ENCODE measurements around the gene CNTNAP3B.
"Not testable (repeated sequence)": the region's sequence is repeated elsewhere in the genome, so short reads cannot be mapped to it uniquely, and the experiment has no call there.

CNTNAP3B gene

DNA sequence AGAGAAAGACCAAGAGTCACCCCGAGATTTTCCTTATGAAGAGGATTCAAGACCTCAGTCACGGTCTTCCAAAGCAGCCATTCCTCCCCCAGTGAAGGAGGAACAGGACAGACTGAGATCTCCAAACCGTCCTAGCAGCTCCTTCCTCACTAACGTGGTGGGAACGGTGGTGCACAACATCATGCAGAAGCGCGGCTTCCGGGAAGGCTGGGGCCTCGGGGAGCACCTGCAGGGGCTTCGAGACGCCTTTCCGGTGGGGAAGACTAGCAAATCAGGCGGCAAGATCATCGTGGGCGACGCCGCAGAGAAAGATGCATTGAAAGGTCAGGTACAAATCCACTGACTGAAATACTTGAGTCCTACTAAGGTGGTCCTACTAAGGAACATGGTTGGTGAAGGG lies 154.3 kb downstream of the CNTNAP3B start:
- DNase-seq = not testable (repeated sequence)

DNA sequence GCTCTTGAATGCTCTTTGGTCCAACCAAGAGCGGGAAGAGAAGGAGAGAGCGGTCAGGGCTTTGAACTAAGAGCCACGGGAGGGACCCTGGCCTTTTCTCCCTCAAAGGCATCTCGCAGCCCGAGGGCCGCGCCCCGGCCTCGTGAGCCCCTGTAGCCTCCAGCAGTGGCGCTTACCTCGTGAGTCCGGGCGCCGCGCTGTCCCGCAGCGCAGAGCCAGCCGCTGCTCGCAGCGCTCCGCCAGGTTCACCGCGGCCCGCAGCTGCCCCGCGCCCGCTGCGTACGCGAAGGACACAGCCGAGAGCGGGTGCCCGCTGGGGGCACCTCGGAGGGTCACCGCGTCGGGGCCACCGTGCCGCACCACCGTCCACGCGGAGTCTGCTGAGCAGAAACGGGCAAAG lies 176.2 kb downstream of the CNTNAP3B start:
- not testable (repeated sequence) for DNase-seq

DNA sequence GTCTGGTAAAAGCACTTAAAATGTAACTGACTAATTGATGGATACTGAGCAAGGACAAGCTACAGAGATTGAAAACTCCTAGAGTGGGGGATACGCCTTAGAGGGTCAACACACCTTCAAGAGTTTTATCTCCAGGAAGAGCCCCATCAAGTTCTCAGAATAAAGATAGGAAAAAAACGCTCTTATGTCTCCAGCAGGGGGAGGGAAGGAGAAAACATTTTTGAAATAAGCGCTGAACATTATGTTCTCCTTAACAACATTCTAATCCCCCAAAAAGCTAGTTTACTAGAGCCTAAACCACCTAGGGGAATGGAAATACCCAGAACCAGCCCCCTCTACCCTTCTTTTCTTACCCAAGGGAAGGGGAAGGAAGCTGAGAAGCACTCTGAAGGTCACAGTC lies 187.5 kb downstream of the CNTNAP3B start:
- not testable (repeated sequence) for DNase-seq

DNA sequence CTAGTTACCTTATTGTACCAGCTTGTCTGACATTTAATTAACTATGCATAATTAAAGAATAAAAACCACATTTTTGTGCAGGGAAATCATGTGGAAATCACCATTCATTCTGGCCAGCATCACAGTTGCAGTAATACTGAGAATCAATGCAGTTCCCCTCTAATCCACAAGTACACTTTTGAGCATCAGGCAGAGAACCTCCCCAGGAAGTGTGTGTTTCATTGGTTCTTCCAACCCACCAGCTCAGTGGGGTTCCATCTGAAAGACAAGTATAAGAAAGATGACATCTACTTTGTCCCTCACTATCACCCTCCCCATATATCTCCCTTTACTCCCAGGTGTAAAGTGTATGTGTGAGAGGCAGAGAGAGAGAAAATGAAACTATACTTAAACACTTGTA lies 191.1 kb downstream of the CNTNAP3B start:
- DNase-seq = not testable (repeated sequence)

DNA sequence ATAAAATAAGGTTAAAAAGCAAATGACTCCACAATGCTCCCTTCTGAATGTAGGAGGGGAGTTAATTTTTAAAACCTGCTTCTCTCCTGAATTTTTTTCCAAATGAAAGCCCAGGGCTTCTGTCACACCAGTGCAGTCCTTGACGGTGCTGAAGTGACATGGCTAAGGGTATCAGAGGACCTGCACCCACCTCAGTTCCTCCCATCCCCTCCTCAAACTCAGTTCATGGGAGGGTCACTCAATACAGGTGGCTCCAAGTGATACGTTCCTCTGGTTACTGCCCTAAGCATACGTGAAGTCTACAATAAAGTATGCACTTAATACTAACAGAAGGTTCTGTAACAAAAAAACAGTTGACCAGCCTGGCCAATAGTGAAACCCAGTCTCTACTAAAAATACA lies 193.5 kb downstream of the CNTNAP3B start:
- not testable (repeated sequence) for DNase-seq

DNA sequence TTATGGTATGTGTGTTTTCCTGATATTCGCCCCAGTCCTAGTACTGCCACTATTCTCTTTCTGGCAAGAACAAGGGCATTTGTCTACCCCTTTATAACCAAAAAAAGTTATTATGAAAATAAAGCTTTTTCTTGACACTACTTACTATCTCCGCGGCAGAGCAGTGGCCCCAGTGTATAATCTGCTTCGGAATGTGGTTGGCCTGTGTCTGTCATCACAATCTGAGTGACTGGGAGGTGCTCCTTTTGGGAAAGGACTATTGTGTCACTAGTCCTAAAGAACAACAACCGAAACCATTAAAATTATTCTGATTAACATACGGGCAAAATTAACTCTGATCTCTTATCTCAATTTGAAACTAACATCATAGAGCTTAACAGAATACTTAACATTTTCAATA lies 200.1 kb downstream of the CNTNAP3B start:
- DNase-seq = not testable (repeated sequence)

DNA sequence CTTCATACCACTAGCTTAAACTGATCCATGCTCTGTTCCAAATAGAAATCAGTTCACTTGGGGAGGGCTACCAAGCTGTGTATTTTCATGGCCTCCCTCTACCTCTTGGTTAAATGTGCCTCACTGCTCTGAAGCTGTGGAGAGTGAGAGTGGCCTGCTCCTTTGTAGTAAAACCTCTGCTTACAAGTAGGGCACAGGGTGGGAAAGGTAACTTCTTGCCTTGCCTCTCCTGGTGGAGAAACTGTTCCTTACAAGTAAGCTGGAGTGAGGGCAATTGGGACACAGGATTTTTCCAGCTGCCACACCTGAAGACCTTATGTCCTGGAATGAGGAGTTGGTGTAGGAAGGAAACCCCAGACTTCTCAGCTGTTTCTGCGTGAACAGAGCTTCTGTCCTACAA lies 211.9 kb downstream of the CNTNAP3B start:
- not testable (repeated sequence) for DNase-seq

DNA sequence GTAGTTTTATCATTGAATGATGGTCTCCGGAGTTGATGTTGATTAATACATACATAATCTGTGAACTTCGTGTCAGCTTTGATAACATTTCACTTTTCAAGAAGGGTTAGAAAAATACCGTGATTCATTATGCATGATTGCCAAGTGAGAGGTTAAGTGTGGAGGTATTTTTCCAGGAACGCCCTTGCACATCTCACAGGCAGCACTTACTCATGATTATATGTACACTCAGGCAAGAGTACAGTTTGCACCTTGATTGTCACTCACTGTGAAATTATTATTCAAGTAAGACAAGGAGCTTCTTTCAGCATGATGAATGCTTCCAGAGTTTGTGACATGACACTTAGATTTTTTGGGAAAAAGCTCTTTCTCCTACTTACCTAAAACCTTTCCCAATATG lies 223.7 kb downstream of the CNTNAP3B start:
- not testable (repeated sequence) for DNase-seq

DNA sequence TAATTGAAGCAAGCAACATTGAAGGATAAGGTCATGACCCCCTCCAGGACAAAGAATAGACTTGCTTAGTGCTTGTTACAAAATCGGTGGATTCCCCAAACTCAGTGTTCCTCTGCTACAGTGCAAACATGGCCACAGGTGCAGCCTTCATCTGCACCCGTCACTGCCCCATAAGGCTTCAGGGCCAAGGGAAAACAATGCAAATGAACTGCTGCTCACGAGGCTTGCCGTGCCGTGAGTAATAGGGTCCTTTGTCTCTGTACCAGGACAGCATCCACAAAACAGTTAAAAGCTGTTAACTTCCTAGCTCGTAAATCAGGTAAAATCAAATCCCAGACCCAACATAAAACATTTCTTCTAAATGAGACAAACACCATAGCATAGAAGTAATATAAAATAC lies 226.5 kb downstream of the CNTNAP3B start:
- DNase-seq = not testable (repeated sequence)

DNA sequence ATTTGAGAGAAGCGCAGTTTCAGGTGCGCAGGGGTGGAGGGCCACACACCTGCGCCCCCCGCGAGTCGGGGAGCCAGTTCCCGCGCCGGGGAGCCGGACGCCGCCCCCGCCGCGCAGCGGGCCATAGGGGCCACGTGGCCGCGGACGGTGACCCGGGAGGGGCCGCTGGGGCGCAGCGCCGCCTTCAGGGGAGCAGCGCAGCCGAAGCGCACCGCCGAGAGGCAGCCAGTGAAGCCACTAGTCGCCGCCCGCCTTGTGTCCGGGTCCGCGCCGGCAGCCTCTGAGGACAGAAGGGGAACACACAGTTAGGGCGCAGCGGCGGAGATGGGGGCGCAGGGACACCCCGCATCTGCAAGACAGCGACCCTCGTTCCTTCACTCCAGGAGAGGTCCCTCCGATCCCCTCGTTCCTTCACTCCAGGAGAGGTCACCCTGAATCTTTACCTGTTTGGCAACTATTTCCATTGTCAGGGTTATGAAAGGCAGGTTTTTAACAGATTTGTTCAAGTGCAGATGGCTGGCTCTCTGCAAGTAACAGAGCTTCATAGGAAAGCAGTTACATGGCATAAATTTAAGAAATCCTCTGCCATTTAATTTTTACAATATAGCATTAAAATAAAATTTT lies 230.4 kb downstream of the CNTNAP3B start:
- DNase-seq = not testable (repeated sequence)

DNA sequence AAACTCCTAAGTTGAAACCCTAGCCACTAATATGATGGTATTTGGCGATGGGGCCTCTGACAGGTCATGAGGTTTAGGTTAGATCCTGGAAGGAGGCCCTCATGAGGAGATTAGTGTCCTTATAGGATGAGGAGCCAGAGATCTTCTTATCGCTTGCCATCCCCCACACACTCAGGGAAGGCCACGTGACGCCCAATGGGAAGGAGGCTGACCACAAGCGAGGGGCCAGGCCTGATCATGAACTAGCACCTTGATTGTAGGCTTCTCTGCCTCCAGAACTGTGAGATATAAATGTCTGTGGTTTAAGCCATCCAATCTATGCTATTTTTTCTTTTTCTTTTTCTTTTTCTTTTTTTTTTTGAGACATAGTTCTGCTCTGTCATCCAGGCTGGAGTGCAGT lies 254.7 kb downstream of the CNTNAP3B start:
- DNase-seq = not testable (repeated sequence)

DNA sequence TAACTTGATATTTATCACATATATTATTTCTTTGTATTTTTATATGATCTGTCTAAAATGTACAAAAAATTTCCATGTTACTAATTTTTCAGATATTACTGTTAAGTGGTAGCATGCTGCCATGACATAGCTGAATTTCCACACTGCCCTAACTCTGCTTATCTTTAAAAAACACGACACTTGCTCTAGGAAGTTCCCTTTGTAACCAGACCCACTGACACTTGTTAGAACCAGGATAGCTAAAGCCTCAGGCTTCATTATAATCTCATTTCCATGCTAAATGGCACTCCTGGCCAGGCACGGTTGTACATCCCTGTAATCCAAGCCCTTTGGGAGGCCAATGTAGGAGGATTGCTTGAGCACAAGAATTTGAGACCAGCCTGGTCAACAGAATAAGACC lies 273.8 kb downstream of the CNTNAP3B start:
- DNase-seq = not testable (repeated sequence)

DNA sequence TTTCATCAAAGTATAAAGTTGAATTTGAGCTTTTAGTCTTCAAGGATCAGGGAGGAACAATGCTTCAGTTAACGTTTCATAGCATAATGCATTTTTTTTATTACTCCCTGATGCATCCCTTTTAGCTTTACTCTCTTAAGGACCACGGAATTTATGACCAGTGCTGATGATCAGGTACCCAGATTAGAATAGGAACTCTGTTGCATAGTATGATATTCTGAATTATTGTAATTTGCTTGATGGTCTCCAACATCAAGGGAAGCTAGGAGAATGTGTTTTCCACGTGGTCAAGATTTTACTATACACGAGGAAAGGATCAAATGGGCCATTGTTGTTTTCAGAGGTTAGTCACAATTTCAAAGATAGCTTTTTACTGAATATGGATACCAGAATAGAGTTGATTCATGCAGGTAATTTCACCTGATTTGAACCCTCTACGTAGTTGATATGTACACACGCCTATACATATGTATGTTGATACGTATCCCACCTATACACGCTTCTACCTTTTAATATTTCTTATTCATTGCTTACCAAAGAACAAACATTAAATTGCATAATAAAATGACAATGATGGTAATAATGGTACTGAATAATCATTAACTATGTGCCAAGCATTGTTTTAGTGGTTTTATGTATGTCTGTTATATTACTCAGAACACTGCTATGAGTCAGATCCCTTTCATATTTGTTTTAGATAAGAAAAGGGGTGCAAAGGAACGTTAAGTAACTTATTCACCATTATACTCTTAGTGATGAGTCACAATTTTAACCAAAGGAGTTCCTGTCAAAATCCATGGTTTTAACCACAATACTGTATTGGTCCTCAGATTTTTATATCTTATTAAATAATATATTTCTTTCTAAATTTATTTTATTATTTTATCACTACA lies 277.1 kb downstream of the CNTNAP3B start:
- not testable (repeated sequence) for DNase-seq

DNA sequence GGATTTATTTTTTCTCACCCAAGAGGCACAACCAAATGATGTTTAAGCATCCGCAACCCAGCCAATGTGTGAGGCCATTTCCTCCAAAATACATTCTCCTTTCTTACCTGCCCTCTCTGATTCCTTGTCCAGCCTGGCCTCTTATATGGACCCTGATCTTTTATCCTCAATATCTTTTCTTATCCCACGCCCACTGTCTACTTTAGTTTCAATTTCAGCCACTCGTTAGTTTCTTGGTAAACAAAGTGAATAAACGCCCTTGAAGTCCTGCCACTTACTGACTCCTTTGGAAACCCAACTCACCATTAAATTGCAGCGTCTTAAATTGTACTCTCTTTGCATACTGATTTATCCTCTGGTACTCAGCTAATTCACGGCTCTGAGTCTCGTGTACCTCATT lies 281.4 kb downstream of the CNTNAP3B start:
- not testable (repeated sequence) for DNase-seq
